ENCODE measurements around the gene ADAMTS2.

The ADAMTS2 gene

DNA sequence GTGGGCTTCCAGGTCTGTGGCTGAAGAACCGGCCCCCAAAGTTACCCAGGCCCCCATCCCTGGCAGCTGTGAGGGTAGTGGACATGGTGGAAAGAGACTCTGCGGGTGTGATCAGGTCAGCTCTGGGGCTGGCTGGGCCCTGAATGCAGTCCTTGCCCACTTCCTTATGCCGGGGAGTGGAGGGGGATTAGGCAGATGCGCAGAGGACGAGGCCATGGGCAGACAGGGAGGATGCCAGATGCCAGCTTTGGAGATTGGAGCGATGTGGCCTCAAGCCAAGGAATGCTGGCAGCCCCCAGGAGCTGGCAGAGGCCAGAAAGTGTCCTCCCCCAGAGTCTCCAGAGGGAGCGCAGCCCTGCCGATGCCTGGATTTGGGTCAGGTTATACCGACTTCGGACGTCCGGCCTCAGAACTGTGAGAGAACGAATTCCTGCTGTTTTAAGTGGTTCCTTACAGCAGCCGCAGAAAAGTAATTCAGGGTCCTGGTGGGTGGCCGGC, 69.8 kb downstream of the ADAMTS2 start:
- DNase-seq, result no peak

DNA sequence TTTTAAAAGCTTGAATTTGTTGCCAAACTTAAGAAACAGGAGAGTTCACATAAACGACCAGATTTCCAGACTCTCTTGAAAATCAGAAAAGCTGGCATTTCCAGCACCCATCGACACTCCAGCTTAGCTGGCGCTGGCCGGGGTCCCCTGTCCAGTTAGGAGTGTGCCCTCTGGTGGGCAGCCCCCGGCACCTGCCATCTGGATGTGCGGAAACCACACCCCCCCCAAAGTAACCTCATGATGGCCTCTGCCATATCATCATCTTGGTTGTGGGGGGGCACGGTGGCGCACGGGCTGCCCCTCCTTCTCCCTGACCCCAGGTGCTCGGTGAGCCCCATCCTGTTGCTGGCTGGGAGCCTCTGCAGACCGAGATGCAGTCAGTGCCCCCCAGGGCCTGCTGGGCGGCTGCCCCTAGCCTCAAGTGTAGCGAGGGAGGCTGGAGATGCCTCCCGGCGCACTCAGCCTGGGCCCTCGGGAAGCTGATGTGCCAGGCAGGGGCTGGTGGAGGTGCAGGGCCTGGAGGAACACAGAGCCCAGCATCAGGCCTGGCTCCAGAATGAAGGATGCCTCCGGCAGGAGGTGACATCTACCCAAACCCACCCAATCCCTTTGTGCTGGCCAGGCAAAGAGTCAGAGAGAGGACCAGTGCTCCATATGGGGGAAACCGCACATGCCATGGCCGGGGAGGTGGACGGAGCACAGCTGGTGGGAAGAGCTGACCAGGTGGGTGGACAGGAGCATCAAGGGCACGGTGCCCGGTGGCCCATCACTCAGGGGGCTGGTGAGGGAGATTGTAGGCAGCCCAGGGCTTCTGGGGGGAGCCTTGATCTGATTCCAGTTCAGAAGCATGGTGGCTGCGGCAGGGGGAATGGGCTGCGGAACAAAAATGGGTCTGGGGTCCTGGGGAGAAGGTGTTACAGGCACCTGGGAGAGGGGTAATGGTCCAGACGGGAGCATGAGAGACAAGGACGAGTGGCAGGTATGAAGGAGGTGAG, 70.6 kb downstream of the ADAMTS2 start:
- DNase-seq, result no peak

- DNase-seq, result no peak
These were observed 71.7 kb downstream of the ADAMTS2 start for GRCh38 chr5:179273441-179274145.

- no peak for DNase-seq
These were observed 72.2 kb downstream of the ADAMTS2 start for GRCh38 chr5:179273073-179273435.

GRCh38 chr5:179272326-179273072, 72.8 kb downstream of the ADAMTS2 start:
- no peak for DNase-seq

GRCh38 chr5:179271821-179272325, 73.4 kb downstream of the ADAMTS2 start:
- no peak for DNase-seq

DNA sequence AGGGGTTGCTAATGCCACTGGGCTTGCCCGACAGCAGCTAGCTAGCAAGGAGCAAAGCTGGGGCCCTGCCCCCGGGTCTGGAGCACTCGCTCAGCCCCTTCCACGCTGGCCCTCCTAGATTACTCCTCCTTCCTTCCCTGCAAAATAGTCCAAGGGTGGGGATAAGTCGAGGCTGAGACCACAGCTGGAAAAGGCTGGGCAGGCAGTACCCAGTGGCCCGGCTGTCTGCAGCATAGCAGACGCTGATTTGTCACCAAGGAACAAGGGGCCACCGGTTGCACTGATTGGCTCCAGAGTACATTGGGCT, 73.9 kb downstream of the ADAMTS2 start:
- DNase-seq, result no peak

DNA sequence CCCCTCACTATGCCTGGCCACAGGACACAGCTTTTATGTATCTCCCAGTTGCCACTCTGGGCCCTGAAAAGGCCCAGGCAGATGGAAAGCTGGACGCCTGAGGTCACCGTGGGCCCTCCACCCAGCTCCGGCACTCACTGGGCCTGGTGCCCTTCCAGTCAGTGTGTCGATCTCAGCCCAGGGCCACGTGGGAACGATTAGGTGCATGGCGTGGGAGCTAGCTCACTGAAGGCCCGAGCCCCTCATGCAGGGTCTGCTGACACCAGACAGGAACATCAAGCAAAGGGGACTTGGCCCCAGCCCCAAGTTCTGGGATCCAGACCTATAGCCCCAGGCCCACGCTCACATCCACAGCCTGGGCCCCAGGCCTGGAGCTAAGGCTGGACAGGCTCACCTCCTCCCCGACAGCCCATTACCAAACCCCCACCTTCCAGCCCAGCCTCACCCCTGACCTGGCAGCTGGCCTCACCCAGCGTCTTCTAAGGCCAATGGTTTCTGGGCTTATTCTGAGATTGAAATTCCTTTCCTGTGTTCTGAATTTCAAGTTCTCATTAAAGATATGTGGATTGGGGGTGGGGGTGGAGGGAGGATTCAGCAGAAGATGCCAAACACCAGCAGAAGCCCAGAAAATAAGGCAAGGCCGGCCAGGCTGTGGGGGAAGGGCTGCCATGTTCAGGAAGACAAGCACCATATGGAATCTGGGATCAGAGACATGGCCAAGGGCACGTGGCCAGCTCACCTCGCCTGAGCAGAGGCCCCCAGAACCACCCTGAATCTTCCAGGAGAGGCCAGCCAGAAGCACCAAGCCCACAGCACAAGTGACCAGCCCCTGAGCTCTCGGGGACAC, 74.5 kb downstream of the ADAMTS2 start:
- no peak for DNase-seq

- no peak for DNase-seq
These were observed 75.3 kb downstream of the ADAMTS2 start for GRCh38 chr5:179269781-179270543.

GRCh38 chr5:179268966-179269693, 76.1 kb downstream of the ADAMTS2 start:
- DNase-seq, result no peak

- no peak for DNase-seq
These were observed 76.8 kb downstream of the ADAMTS2 start for GRCh38 chr5:179268399-179268952.

DNA sequence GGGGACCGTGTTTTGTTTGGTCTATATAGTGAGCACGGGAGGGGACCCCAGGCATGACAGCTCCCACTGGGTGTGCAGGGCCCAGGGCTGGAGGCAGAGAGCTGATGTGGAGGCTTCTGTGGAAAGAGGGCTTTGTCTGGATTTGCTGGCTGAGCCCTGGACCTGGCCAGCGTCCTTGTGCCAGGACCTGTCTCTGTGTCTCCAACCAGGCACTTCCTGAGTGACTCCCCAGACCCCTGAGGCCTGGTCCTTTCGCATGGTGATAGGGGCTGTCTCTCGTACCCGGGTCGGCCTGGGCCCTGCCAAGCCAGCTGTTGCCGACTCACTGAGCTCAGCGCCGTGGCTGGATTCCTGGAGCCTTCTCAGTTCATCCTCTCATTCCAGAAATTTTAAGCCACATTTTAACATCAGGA, 77.6 kb downstream of the ADAMTS2 start:
- DNase-seq, result no peak

DNA sequence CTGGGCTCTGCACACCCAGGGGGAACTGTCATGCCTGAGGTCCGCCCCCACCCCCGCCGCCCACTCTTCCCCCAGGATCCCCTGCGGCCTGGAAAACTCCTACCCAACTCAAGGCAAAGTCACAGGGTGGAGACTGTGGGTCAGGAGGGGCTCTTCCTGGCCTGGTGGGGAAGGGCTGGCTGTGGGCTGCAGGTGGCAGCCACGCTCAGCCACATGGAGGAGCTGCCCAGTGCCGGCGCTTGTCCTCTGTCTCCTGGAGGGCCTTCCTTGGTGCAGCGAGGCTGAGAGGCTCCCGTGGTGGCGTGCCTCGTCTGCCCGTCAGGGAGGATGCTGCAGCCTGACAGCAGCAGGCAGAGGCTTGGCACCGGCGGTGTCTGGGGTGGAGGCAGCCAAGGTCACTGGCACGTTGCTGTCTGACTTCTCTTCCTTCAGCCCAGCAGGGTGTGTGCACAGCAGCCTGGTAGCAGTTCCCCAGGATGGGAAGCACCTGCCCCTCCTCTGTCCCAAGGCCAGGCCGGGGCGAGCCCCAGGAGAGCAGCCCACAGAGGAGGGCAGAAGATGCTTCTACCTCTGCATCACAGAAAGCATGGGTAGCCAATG, 78.1 kb downstream of the ADAMTS2 start:
- no peak for DNase-seq

DNA sequence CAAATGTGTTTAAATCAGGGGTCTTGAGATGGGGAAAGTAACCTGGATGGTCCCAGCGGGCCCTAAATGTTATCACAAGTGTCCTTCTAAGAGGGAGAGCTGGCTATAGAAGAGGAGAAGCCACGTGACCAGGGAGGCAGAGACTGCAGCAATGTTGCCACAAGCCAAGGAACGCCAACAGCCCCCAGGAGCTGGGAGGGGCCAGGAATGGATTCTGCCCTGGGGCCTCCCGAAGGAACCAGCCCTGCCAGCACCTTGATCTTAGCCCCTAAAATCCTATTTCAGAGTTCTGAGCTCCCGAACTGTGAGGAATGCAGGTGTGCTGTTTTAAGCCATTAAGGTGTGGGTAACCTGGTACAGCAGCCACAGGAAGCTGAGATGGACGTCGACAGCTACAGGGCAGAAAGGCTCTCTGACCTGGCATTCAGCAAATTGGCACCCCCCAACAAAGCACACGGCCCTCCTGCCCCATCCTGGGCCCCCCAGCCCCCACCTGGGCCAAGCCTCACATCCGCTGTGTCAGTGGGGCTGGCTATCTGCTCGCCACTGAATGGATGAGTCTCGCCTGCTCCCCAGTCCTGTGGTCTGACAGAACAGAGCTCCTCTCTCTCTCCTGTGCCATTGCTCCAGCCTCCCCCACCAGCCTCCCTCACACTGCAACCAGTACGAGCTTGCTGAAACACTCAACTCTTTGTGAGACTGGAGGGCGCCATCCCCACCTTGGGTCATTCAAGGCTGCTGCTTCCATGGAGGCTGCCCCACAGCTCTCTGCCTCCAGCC, 78.8 kb downstream of the ADAMTS2 start:
- no peak for DNase-seq

DNA sequence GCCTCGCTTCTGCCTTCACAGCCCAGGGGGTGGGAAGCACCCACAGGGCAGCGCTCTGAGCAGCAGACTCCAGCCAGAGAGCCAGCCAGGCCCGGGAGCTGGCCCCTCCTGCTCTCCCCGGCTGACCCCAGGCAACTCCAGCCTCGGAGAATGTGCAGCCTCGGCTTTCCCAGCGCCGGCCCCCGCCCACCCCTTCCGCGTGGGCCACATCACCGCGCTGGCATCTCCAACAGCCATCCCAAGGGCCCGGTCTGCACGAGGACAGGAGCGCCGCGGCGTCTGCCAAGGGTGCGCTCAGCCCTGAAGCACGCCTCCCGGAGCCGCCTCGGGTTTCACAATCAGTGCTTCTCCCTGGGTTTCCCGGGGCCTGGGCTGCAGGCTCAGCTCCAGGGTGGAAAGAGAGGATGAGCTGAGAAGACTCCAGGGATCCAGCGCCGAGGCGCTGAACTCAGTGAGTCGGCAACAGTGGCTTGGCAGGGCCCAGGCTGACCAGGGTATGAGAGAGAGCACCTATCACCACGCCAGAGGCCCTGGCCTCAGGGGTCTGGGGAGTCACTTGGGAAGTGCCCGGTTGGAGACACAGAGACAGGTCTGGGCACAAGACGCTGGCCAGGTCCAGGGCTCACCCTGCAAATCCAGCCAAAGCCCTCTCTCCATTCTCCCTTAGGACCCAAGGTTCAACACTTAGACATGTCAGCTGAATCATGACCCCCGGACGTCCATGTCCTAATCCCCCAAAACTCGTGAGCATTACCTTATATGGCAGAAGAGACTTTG, 79.6 kb downstream of the ADAMTS2 start:
- DNase-seq, result no peak

DNA sequence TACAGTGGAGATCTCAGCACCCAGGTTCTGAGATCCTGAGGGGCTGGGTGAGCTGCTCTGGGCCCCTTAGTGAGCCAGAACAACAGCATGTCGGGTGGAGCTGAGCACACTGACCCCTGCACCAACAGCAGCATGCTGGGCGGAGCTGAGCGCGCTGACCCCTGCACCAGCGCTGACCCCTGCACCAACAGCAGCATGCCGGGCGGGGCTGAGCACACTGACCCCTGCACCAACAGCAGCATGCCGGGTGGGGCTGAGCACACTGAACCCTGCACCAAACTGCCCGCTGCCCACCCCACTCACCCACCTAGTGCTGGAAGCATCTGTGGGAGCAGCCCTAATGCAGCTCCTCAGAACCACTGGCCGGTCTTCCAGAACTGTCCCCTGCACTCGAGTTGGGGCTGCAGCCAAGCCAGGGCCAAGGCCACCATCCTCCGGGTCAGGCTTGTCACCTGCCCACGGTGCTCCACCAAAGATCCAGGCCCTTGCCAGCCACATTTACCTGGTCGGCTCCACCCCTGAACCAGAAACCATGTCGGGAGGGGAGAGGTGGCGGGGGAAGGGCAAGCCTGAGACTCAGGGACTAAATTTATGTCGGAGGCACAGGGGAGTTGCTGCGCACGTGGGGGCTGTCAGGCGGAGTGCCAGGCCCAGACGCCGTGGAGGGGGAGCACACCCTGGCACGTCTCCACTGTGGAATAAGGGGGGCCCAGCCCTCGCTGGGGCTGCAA, 80.3 kb downstream of the ADAMTS2 start:
- no peak for DNase-seq

DNA sequence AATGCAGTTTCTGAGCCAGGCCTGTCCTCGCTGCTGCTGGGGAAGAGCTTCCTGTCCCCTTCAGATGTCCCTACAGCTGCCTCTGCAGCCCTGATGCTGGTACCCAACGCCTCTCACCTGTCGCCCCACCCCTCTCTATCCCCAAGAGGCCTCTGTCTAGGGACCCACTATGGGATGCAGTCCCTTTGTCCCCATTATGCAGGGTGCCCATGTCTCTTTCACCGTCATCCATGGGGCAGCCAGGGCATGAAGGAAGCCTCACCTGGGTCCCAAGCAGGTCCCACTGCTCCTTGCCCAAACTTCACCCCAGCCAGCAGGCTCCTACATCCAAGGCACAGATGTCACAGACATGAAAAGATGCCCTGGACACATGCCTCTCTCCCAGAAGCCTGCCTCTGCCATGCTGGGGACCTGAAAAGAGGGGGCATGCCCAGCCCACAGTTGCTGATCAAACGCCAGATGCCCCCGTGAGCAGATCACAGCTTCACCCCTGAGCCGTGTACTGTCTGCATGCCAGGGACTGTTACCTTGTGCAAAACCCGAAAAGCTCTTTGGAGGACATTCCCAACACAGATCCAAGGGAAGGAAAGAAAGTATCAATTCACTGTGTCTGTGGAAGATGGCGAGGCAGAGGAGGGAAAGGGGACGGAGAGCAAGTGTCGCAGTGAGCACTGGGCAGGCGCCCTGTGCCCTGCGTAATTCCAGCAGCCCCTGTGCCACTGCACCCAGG, 81.0 kb downstream of the ADAMTS2 start:
- no peak for DNase-seq
